Nephron progenitor cell (in vitro differentiated cells): ENCODE measurements around the gene SIRT4.

Experiments
- DNase-seq: peaks from one replicate; pipeline ENCODE4 v3.0.0; 2021
- H3K27ac Mint-ChIP-seq: 2 replicates; pipeline ENCODE4 v1.8.0; 2021; ENCODE audit warnings: mild to moderate bottlenecking, moderate library complexity, mixed read lengths
- H3K27me3 Mint-ChIP-seq: 2 replicates; pipeline ENCODE4 v1.8.0; 2021; ENCODE audit warnings: mild to moderate bottlenecking, low read depth, mixed read lengths; ENCODE audit not compliant: poor library complexity
- H3K36me3 Mint-ChIP-seq: 2 replicates; pipeline ENCODE4 v1.8.0; 2021; ENCODE audit warnings: low read depth, mixed read lengths
- H3K4me1 Mint-ChIP-seq: 2 replicates; pipeline ENCODE4 v1.8.0; 2021; ENCODE audit warnings: mixed read lengths
- H3K4me3 Mint-ChIP-seq: 2 replicates; pipeline ENCODE4 v1.8.0; 2021; ENCODE audit warnings: mild to moderate bottlenecking, moderate library complexity, mixed read lengths
- H3K9me3 Mint-ChIP-seq: 2 replicates; pipeline ENCODE4 v1.8.0; 2021; ENCODE audit warnings: mild to moderate bottlenecking, moderate library complexity, mixed read lengths
- TF ChIP-seq, protein P1 (sequence below): fragments of 200-600 bp; sonication (generic); IDR thresholded peaks from 2 replicates; pipeline ENCODE4 v1.5.0; 2021; ENCODE audit warnings: antibody characterized with exemption

Gene SIRT4

DNA sequence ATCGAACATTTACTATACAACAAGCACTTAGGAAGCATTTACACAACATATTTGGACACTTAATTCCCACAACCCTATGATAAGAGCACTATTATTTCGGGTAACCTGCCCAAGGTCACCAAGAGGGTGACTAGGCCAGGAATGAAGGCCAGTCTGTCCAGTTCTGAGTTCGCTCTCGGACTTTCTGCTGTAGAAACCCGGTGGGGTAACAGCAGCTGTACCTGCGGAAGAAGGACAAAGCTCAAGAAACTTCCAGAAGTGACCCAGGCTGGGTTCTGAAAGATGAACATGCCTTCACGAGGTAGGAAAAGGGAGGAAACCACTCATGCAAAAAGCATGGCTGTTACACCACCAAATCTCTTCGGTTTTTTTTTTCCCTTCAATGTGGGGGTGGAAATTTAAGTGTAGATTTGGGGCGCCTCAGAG is 14.7 kb downstream of the SIRT4 start:
- Mint-ChIP-seq H3K36me3 (no peaks in the 10 kb centered on the region), H3K9me3 (no peaks in the 10 kb centered on the region), H3K4me1 (peaks cover 37% of the 10 kb centered on the region), H3K27ac (peak overlapping the region; percentile 95), H3K4me3 (peak overlapping the region; percentile 87), H3K27me3 (peaks cover 27% of the 10 kb centered on the region)
- TF ChIP-seq, protein P1, sequence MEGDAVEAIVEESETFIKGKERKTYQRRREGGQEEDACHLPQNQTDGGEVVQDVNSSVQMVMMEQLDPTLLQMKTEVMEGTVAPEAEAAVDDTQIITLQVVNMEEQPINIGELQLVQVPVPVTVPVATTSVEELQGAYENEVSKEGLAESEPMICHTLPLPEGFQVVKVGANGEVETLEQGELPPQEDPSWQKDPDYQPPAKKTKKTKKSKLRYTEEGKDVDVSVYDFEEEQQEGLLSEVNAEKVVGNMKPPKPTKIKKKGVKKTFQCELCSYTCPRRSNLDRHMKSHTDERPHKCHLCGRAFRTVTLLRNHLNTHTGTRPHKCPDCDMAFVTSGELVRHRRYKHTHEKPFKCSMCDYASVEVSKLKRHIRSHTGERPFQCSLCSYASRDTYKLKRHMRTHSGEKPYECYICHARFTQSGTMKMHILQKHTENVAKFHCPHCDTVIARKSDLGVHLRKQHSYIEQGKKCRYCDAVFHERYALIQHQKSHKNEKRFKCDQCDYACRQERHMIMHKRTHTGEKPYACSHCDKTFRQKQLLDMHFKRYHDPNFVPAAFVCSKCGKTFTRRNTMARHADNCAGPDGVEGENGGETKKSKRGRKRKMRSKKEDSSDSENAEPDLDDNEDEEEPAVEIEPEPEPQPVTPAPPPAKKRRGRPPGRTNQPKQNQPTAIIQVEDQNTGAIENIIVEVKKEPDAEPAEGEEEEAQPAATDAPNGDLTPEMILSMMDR, result no peak
- DNase-seq, result no peak

- peak overlapping the region; percentile 87 for H3K4me3 Mint-ChIP-seq
- TF ChIP-seq, protein P1, result peak; percentile 42
- no peaks in the 10 kb centered on the region for H3K36me3 Mint-ChIP-seq
- peaks cover 35% of the 10 kb centered on the region for H3K4me1 Mint-ChIP-seq
- peak overlapping the region; percentile 95 for H3K27ac Mint-ChIP-seq
- DNase-seq, result peak; percentile 100
- H3K27me3 Mint-ChIP-seq, result peaks cover 29% of the 10 kb centered on the region
- no peaks in the 10 kb centered on the region for H3K9me3 Mint-ChIP-seq
These were observed 15.3 kb downstream of the SIRT4 start for GRCh38 chr12:120317224-120318105.

GRCh38 chr12:120321382-120322202 is 19.5 kb downstream of the SIRT4 start:
- H3K27ac Mint-ChIP-seq, result no peak overlapping the region
- H3K4me3 Mint-ChIP-seq, result no peak overlapping the region

DNA sequence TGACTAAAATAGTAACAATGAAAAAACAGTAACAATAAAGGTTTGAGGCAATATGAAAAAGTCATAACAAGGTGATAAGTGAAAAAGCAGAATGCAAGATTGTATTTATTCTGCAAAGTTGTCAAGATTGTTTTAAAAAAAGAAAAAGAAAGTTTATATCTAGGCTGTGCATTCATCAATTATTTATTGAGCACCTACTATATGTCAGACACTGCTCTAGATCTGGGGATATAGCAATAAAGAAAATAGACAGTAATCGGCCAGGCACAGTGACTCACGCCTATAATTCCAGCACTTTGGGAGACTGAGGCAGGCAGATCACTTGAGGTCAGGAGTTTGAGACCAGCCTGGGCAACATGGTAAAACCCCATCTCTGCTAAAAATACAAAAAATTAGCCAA is 21.7 kb downstream of the SIRT4 start:
- Mint-ChIP-seq H3K27me3 (peaks cover 48% of the 10 kb centered on the region), H3K27ac (no peak overlapping the region), H3K4me3 (no peak overlapping the region), H3K4me1 (peaks cover 24% of the 10 kb centered on the region), H3K9me3 (no peaks in the 10 kb centered on the region), H3K36me3 (no peaks in the 10 kb centered on the region)
- TF ChIP-seq, protein P1, result no peak
- no peak for DNase-seq

More at GRCh38 chr12:120321382-120322202, 19.5 kb downstream of the SIRT4 start:
- H3K9me3 Mint-ChIP-seq, result no peaks in the 10 kb centered on the region
- TF ChIP-seq, protein P1, result no peak
- H3K27me3 Mint-ChIP-seq, result peaks cover 45% of the 10 kb centered on the region
- H3K4me1 Mint-ChIP-seq, result peaks cover 37% of the 10 kb centered on the region
- DNase-seq, result no peak
- H3K36me3 Mint-ChIP-seq, result no peaks in the 10 kb centered on the region

DNA sequence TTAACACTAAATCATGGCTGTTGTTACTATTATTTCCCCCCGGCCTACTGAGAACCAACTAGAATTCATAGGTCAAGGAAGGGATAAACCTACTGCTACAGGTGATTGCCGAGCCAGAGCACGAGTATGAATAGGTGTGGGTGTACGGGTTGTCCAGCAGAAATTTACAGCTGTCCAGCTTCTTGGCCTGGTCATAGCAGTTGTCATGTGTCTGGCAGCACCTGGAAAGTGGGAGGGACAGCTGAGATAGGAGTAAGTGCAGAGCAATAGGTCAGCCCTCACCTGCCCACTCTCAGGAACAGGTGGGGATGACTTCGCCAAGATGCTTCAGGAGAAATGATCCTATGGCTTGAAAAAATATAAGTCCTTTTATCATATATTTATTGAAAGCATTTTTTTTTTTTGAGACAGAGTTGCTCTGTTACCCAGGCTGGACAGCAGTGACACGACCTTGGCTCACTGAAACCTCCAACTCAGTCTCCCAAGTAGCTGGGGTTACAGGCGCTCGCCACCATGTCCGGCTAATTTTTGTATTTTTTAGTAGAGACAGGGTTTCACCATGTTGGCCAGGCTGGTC is 22.8 kb downstream of the SIRT4 start:
- TF ChIP-seq, protein P1, result no peak
- Mint-ChIP-seq H3K4me3 (no peak overlapping the region), H3K9me3 (no peaks in the 10 kb centered on the region), H3K36me3 (no peaks in the 10 kb centered on the region), H3K27ac (no peak overlapping the region), H3K4me1 (peaks cover 24% of the 10 kb centered on the region), H3K27me3 (peaks cover 50% of the 10 kb centered on the region)
- no peak for DNase-seq
